Measurements from ENCODE around the gene VAPA. TPM values are rescaled to one million over a fixed set of nuclear protein-coding genes. Genes with fewer than 3 reads are reported as not detected.

VAPA gene
- total and polyA plus RNA-seq, 2 donors (not counting 1 experiment from before 2014, with no cell fraction given), result 47.7 to 109 TPM

- Histone ChIP-seq H3K27ac (ENCODE audit: low read length in 2 of 2) (no peak overlapping the region), H3K9me3 (ENCODE audit: control extremely low read depth in 1 of 3, control insufficient read depth in 2 of 3, insufficient read depth in 1 of 3, low read length in 2 of 3) (no peaks in the 10 kb centered on the region), H3K4me3 (ENCODE audit: control extremely low read depth in 1 of 5, extremely low read depth in 1 of 5, insufficient read depth in 1 of 5, low read depth in 2 of 5, low read length in 4 of 5) (no peak overlapping the region), H4K20me1 (ENCODE audit: control insufficient read depth, insufficient read depth, low read length, poor library complexity, severe bottlenecking) (no peaks in the 10 kb centered on the region), H2AFZ (ENCODE audit: insufficient read depth, low read depth, low read length, poor library complexity, severe bottlenecking) (no peak overlapping the region), H3K27me3 (replicated peaks in 1 of 4; ENCODE audit: control extremely low read depth in 1 of 4, control insufficient read depth in 3 of 4, insufficient read depth in 4 of 4, low read length in 3 of 4) (no peaks in the 10 kb centered on the region), H3K4me1 (ENCODE audit: control insufficient read depth in 2 of 2, insufficient read depth in 2 of 2, low read length in 2 of 2) (no peaks in the 10 kb centered on the region), H3K4me2 (replicated peaks; ENCODE audit: low read depth, low read length, poor library complexity, severe bottlenecking) (no peak overlapping the region), H3K36me3 (replicated peaks in 1 of 2; ENCODE audit: control extremely low read depth in 1 of 2, control insufficient read depth in 1 of 2, extremely low read depth in 1 of 2, insufficient read depth in 2 of 2, low read length in 1 of 2) (no peaks in the 10 kb centered on the region), H3K9ac (ENCODE audit: low read length) (no peak overlapping the region), H3K79me2 (ENCODE audit: control insufficient read depth, insufficient read depth, low read length) (no peaks in the 10 kb centered on the region)
- TF ChIP-seq EZH2 (IDR thresholded peaks at IDR 0.05; ENCODE audit: borderline replicate concordance, insufficient read depth, low read depth, low read length, poor library complexity, severe bottlenecking), result no peak
- TF ChIP-seq CTCF (IDR thresholded peaks at IDR 0.05), result no peak
- H3K9me3 Mint-ChIP-seq (ENCODE audit: insufficient read depth), result no peaks in the 10 kb centered on the region
- H3K27ac Mint-ChIP-seq, result no peak overlapping the region
- H3K4me3 Mint-ChIP-seq, result no peak overlapping the region
- H3K4me1 Mint-ChIP-seq, result no peaks in the 10 kb centered on the region
- ATAC-seq (ENCODE audit: low read depth) (no peak), DNase-seq (no peak)
- no CpG with 5 or more reads among the region's 5 CpGs for WGBS (ENCODE audit: insufficient coverage)
- intact Hi-C loops (cut with micrococcal nuclease), result no loop called here
- peaks cover 3% of the 10 kb centered on the region for H3K27me3 Mint-ChIP-seq
- POLR2A ChIA-PET, result no interaction called here
- CTCF ChIA-PET, result no interaction called here
Observed at GRCh38 chr18:9887992-9888391, 25.8 kb upstream of the VAPA start.

GRCh38 chr18:9890196-9890595, 23.6 kb upstream of the VAPA start:
- H3K79me2 ChIP-seq (ENCODE audit: control insufficient read depth, insufficient read depth, low read length), result no peaks in the 10 kb centered on the region
- TF ChIP-seq EZH2 (IDR thresholded peaks at IDR 0.05; ENCODE audit: borderline replicate concordance, insufficient read depth, low read depth, low read length, poor library complexity, severe bottlenecking), result no peak
- no peak for TF ChIP-seq CTCF (IDR thresholded peaks at IDR 0.05)
- H2AFZ ChIP-seq (ENCODE audit: insufficient read depth, low read depth, low read length, poor library complexity, severe bottlenecking), result no peak overlapping the region
- H3K27ac ChIP-seq (ENCODE audit: low read length in 2 of 2), result no peak overlapping the region
- H3K4me3 Mint-ChIP-seq, result no peak overlapping the region
- no peak for DNase-seq
- no peak for ATAC-seq (ENCODE audit: low read depth)
- no peaks in the 10 kb centered on the region for H3K27me3 ChIP-seq (replicated peaks in 1 of 4; ENCODE audit: control extremely low read depth in 1 of 4, control insufficient read depth in 3 of 4, insufficient read depth in 4 of 4, low read length in 3 of 4)
- no peaks in the 10 kb centered on the region for H3K4me1 Mint-ChIP-seq
- H3K27me3 Mint-ChIP-seq, result peaks cover 2% of the 10 kb centered on the region
- intact Hi-C loops (cut with micrococcal nuclease), result no loop called here
- H3K4me1 ChIP-seq (ENCODE audit: control insufficient read depth in 2 of 2, insufficient read depth in 2 of 2, low read length in 2 of 2), result no peaks in the 10 kb centered on the region
- no peaks in the 10 kb centered on the region for H3K9me3 ChIP-seq (ENCODE audit: control extremely low read depth in 1 of 3, control insufficient read depth in 2 of 3, insufficient read depth in 1 of 3, low read length in 2 of 3)
- ChIA-PET CTCF (no interaction called here), POLR2A (no interaction called here)
- no peaks in the 10 kb centered on the region for H3K36me3 ChIP-seq (replicated peaks in 1 of 2; ENCODE audit: control extremely low read depth in 1 of 2, control insufficient read depth in 1 of 2, extremely low read depth in 1 of 2, insufficient read depth in 2 of 2, low read length in 1 of 2)
- no peak overlapping the region for H3K9ac ChIP-seq (ENCODE audit: low read length)
- no peaks in the 10 kb centered on the region for H3K9me3 Mint-ChIP-seq (ENCODE audit: insufficient read depth)
- H3K4me3 ChIP-seq (ENCODE audit: control extremely low read depth in 1 of 5, extremely low read depth in 1 of 5, insufficient read depth in 1 of 5, low read depth in 2 of 5, low read length in 4 of 5), result no peak overlapping the region
- H4K20me1 ChIP-seq (ENCODE audit: control insufficient read depth, insufficient read depth, low read length, poor library complexity, severe bottlenecking), result no peaks in the 10 kb centered on the region
- 100% methylated on average over 1 of the region's 5 CpGs for WGBS (ENCODE audit: insufficient coverage)
- H3K4me2 ChIP-seq (replicated peaks; ENCODE audit: low read depth, low read length, poor library complexity, severe bottlenecking), result no peak overlapping the region
- no peak overlapping the region for H3K27ac Mint-ChIP-seq

Data from B cell (primary cell).